Dermis blood vessel endothelial cell (primary cell): ENCODE results near the gene APPL2. TPM values are rescaled to one million over a fixed set of nuclear protein-coding genes. Genes with fewer than 3 reads are reported as not detected.
"Not testable (repeated sequence)": the region's sequence is repeated elsewhere in the genome, so short reads cannot be mapped to it uniquely, and the experiment has no call there.

ENCODE experiments used
- DNase-seq: peaks from one replicate; pipeline ENCODE4 v3.0.0; 2010
- total RNA-seq: library from RNA; depleted of rRNA; stranded (reverse); fragments of >200 nt; gene quantifications from 2 replicates; pipeline ENCODE4 v1.2.3, GENCODE V29; 2014

Gene APPL2
- total RNA-seq, result 21.4 and 22.1 TPM in 2 replicates

GRCh38 chr12:105235732-105236476 lies at the start of gene APPL2:
TSS of gene APPL2 (minus strand) at chr12:105236174. CDS start at chr12:105236012, 162 bp downstream.
- DNase-seq, result peak; percentile 90

- no peak for DNase-seq
Observed at GRCh38 chr12:105285378-105285777, 49.4 kb upstream of the APPL2 start.

GRCh38 chr12:105281694-105282049 lies 45.7 kb upstream of the APPL2 start:
- no peak for DNase-seq

- peak; percentile 48 for DNase-seq
Observed at GRCh38 chr12:105280966-105281693, 45.2 kb upstream of the APPL2 start.

- DNase-seq, result peak; percentile 71
Observed at GRCh38 chr12:105279460-105280056, 43.6 kb upstream of the APPL2 start.

- DNase-seq, result peak; percentile 39
Observed at GRCh38 chr12:105278043-105278697, 42.2 kb upstream of the APPL2 start.

GRCh38 chr12:105275997-105276733 lies 40.2 kb upstream of the APPL2 start:
- no peak for DNase-seq

GRCh38 chr12:105274571-105274970 lies 38.6 kb upstream of the APPL2 start:
- no peak for DNase-seq

- no peak for DNase-seq
Observed at GRCh38 chr12:105273601-105274000, 37.6 kb upstream of the APPL2 start.

GRCh38 chr12:105272814-105273416 lies 36.9 kb upstream of the APPL2 start:
- DNase-seq, result no peak

- no peak for DNase-seq
Observed at GRCh38 chr12:105272152-105272551, 36.2 kb upstream of the APPL2 start.

GRCh38 chr12:105271364-105271763 lies 35.4 kb upstream of the APPL2 start:
- DNase-seq, result no peak

GRCh38 chr12:105270671-105271255 lies 34.8 kb upstream of the APPL2 start:
- DNase-seq, result no peak

GRCh38 chr12:105267711-105268110 lies 31.7 kb upstream of the APPL2 start:
- DNase-seq, result no peak

- no peak for DNase-seq
Observed at GRCh38 chr12:105264771-105265170, 28.8 kb upstream of the APPL2 start.

GRCh38 chr12:105262461-105263184 lies 26.6 kb upstream of the APPL2 start:
- no peak for DNase-seq

- DNase-seq, result no peak
Observed at GRCh38 chr12:105261010-105261409, 25.0 kb upstream of the APPL2 start.

- DNase-seq, result no peak
Observed at GRCh38 chr12:105259226-105259625, 23.3 kb upstream of the APPL2 start.

- DNase-seq, result peak; percentile 36
Observed at GRCh38 chr12:105257321-105257728, 21.4 kb upstream of the APPL2 start.

GRCh38 chr12:105256921-105257320 lies 20.9 kb upstream of the APPL2 start:
- no peak for DNase-seq

- DNase-seq, result not testable (repeated sequence)
Observed at GRCh38 chr12:105256431-105256830, 20.5 kb upstream of the APPL2 start.
